ENCODE results near the gene HABP4. TPM values are rescaled to one million over a fixed set of nuclear protein-coding genes. Genes with fewer than 3 reads are reported as not detected.
A peak's percentile ranks its signal among the peaks of the same experiment; 100 is the strongest.

The HABP4 gene
- total and polyA plus RNA-seq, 4 donors, result 1.1 to 4.0 (median 2.9) TPM

DNA sequence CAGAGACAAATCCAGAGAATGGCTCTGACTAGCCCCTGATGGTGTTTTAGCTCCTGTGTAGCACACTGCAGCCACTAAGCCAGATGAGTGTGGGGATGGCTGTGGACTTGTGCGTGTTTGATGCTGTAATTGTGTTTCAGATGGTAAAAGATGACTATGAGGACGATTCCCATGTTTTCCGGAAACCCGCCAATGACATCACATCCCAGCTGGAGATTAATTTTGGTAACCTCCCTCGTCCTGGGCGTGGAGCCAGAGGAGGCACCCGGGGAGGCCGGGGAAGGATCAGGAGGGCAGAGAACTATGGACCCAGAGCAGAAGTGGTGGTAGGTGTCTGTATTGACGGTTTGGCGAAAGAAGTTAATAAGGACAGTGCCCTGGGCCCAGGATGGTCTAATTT lies 38.0 kb downstream of the HABP4 start (continued):
- TF ChIP-seq, protein P1, sequence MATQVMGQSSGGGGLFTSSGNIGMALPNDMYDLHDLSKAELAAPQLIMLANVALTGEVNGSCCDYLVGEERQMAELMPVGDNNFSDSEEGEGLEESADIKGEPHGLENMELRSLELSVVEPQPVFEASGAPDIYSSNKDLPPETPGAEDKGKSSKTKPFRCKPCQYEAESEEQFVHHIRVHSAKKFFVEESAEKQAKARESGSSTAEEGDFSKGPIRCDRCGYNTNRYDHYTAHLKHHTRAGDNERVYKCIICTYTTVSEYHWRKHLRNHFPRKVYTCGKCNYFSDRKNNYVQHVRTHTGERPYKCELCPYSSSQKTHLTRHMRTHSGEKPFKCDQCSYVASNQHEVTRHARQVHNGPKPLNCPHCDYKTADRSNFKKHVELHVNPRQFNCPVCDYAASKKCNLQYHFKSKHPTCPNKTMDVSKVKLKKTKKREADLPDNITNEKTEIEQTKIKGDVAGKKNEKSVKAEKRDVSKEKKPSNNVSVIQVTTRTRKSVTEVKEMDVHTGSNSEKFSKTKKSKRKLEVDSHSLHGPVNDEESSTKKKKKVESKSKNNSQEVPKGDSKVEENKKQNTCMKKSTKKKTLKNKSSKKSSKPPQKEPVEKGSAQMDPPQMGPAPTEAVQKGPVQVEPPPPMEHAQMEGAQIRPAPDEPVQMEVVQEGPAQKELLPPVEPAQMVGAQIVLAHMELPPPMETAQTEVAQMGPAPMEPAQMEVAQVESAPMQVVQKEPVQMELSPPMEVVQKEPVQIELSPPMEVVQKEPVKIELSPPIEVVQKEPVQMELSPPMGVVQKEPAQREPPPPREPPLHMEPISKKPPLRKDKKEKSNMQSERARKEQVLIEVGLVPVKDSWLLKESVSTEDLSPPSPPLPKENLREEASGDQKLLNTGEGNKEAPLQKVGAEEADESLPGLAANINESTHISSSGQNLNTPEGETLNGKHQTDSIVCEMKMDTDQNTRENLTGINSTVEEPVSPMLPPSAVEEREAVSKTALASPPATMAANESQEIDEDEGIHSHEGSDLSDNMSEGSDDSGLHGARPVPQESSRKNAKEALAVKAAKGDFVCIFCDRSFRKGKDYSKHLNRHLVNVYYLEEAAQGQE (IDR thresholded peaks at IDR 0.05), result no peak
- TF ChIP-seq EGR1 (IDR thresholded peaks at IDR 0.05; ENCODE audit: low read depth in 2 of 2), result no peak
- TF ChIP-seq YY1 (IDR thresholded peaks at IDR 0.05), result no peak
- peak in 1 of 2 donors; percentile 47 for TF ChIP-seq GABPA (IDR thresholded peaks at IDR 0.05 in 1 of 2, conservative IDR thresholded peaks at IDR 0.05 in 1 of 2)
- TF ChIP-seq, protein P2, sequence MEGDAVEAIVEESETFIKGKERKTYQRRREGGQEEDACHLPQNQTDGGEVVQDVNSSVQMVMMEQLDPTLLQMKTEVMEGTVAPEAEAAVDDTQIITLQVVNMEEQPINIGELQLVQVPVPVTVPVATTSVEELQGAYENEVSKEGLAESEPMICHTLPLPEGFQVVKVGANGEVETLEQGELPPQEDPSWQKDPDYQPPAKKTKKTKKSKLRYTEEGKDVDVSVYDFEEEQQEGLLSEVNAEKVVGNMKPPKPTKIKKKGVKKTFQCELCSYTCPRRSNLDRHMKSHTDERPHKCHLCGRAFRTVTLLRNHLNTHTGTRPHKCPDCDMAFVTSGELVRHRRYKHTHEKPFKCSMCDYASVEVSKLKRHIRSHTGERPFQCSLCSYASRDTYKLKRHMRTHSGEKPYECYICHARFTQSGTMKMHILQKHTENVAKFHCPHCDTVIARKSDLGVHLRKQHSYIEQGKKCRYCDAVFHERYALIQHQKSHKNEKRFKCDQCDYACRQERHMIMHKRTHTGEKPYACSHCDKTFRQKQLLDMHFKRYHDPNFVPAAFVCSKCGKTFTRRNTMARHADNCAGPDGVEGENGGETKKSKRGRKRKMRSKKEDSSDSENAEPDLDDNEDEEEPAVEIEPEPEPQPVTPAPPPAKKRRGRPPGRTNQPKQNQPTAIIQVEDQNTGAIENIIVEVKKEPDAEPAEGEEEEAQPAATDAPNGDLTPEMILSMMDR (IDR thresholded peaks at IDR 0.05; ENCODE audit: low read depth, low read length, missing input control), result no peak
- TF ChIP-seq TAF1 (conservative IDR thresholded peaks at IDR 0.05), result no peak

DNA sequence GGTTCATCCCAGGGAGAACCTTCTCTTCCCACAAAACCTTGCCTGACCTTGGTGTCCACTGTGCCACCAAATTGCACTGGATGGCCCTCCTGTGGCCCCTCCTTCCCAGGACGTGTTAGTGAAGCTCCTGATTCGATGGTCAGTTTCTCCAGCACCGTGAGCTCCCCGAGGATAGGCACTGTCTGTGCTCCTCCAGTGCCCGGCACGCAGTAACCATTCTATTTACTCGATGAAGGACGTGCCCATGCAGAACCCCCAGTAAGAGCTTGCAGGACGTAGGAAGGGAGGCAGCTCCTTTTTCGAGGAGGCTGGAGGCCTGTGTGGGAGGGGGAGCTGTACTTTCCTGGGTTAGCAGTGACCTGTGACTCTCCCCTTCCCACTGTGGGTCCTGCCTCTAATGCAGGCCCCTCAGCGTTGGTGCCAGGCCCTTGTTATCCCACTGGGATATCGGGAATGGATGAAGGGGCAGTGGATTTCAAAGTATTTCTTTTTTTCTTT lies 39.6 kb downstream of the HABP4 start:
- peaks cover 7 to 51% (median 31%) of the 10 kb centered on the region in 4 donors for H3K4me1 ChIP-seq (ENCODE audit: control insufficient read depth in 4 of 4, insufficient read depth in 4 of 4, low read length in 3 of 4)
- H3K4me3 ChIP-seq (ENCODE audit: low read depth in 1 of 3, low read length in 3 of 3), result no peak overlapping the region
- no peak overlapping the region for H3K9ac ChIP-seq (ENCODE audit: low read depth in 1 of 2, low read length in 2 of 2)
- DNase-seq (ENCODE audit: low spot score), result no peak
- no peaks in the 10 kb centered on the region for H3K9me3 ChIP-seq (ENCODE audit: control insufficient read depth in 4 of 4, low read length in 3 of 4)
- H3K27ac ChIP-seq (ENCODE audit: low read depth in 1 of 2, low read length in 2 of 2), result no peak overlapping the region
- 96% methylated on average over 12 of the region's 12 CpGs for WGBS
- no peaks in the 10 kb centered on the region for H3K27me3 ChIP-seq (ENCODE audit: control insufficient read depth in 4 of 4, insufficient read depth in 4 of 4, low read length in 3 of 4)
- TF ChIP-seq, protein P3, sequence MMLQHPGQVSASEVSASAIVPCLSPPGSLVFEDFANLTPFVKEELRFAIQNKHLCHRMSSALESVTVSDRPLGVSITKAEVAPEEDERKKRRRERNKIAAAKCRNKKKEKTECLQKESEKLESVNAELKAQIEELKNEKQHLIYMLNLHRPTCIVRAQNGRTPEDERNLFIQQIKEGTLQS (IDR thresholded peaks at IDR 0.05), result no peak
- TF ChIP-seq RAD21 (IDR thresholded peaks at IDR 0.05), result no peak
- TF ChIP-seq, protein P2 (IDR thresholded peaks at IDR 0.05; ENCODE audit: low read depth, low read length, missing input control), result no peak
- TF ChIP-seq NR2F2 (IDR thresholded peaks at IDR 0.05), result no peak
- TF ChIP-seq, protein P4, sequence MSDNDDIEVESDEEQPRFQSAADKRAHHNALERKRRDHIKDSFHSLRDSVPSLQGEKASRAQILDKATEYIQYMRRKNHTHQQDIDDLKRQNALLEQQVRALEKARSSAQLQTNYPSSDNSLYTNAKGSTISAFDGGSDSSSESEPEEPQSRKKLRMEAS (IDR thresholded peaks at IDR 0.05), result no peak
- no peak for TF ChIP-seq GABPA (IDR thresholded peaks at IDR 0.05 in 1 of 2, conservative IDR thresholded peaks at IDR 0.05 in 1 of 2)
- no peak for TF ChIP-seq FOXA2 (IDR thresholded peaks at IDR 0.05)
- TF ChIP-seq, protein P5, sequence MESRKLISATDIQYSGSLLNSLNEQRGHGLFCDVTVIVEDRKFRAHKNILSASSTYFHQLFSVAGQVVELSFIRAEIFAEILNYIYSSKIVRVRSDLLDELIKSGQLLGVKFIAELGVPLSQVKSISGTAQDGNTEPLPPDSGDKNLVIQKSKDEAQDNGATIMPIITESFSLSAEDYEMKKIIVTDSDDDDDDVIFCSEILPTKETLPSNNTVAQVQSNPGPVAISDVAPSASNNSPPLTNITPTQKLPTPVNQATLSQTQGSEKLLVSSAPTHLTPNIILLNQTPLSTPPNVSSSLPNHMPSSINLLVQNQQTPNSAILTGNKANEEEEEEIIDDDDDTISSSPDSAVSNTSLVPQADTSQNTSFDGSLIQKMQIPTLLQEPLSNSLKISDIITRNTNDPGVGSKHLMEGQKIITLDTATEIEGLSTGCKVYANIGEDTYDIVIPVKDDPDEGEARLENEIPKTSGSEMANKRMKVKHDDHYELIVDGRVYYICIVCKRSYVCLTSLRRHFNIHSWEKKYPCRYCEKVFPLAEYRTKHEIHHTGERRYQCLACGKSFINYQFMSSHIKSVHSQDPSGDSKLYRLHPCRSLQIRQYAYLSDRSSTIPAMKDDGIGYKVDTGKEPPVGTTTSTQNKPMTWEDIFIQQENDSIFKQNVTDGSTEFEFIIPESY (IDR thresholded peaks at IDR 0.05), result no peak
- no peak for TF ChIP-seq JUND (IDR thresholded peaks at IDR 0.05)
- TF ChIP-seq HNF4G (IDR thresholded peaks at IDR 0.05), result no peak
- no peak for TF ChIP-seq RXRA (IDR thresholded peaks at IDR 0.05)
- no peak for TF ChIP-seq EGR1 (IDR thresholded peaks at IDR 0.05; ENCODE audit: low read depth in 2 of 2)
- no peak for TF ChIP-seq SP1 (IDR thresholded peaks at IDR 0.05)
- TF ChIP-seq, protein P1 (IDR thresholded peaks at IDR 0.05), result no peak
- TF ChIP-seq FOXA1 (IDR thresholded peaks at IDR 0.05), result no peak
- no peak for TF ChIP-seq YY1 (IDR thresholded peaks at IDR 0.05)
- TF ChIP-seq HNF4A (conservative IDR thresholded peaks at IDR 0.05), result no peak
- TF ChIP-seq TAF1 (conservative IDR thresholded peaks at IDR 0.05), result no peak
- peaks cover 0 to 3% (median 0%) of the 10 kb centered on the region in 4 donors for H3K36me3 ChIP-seq (ENCODE audit: control insufficient read depth in 4 of 4, insufficient read depth in 3 of 4, low read depth in 1 of 4, low read length in 3 of 4)

Measured in liver (tissue), 9 donors.